Astrocyte (in vitro differentiated cells and primary cell): ENCODE results near the gene SGCE. TPM values are rescaled to one million over a fixed set of nuclear protein-coding genes. Genes with fewer than 3 reads are reported as not detected.

ENCODE experiments used
- DNase-seq: peaks from one replicate; pipeline ENCODE4 v3.0.0-alpha.2; 2010; ENCODE audit warnings: low read depth
- FAIRE-seq: peaks from 2 replicates; lab custom pipeline; 2011; peaks lifted over from hg19 to GRCh38; lab: Jason Lieb, UNC
- H2AFZ ChIP-seq: 2 replicates; pipeline ENCODE4 v1.6.0; 2012; ENCODE audit warnings: low read depth, low read length, inconsistent platforms
- H3K27ac ChIP-seq: 2 replicates; pipeline ENCODE4 v1.5.1; 2011; ENCODE audit warnings: low read depth, low read length, inconsistent platforms
- H3K27me3 ChIP-seq: 2 replicates; pipeline ENCODE4 v1.6.0; 2011; ENCODE audit warnings: low read length, inconsistent platforms; ENCODE audit not compliant: insufficient read depth
- H3K36me3 ChIP-seq: 2 replicates; pipeline ENCODE4 v1.5.1; 2011; ENCODE audit warnings: low read length, inconsistent platforms; ENCODE audit not compliant: insufficient read depth
- H3K4me1 ChIP-seq: 2 replicates; pipeline ENCODE4 v1.5.1; 2011; ENCODE audit warnings: low read length, inconsistent platforms; ENCODE audit not compliant: insufficient read depth
- H3K4me2 ChIP-seq: 2 replicates; pipeline ENCODE4 v1.6.0; 2012; ENCODE audit warnings: low read length, inconsistent platforms
- H3K4me3 ChIP-seq: 2 replicates; pipeline ENCODE4 v1.5.1; 2011; ENCODE audit warnings: low read depth, mild to moderate bottlenecking, low read length, inconsistent platforms; ENCODE audit not compliant: insufficient read depth
- H3K79me2 ChIP-seq: 2 replicates; pipeline ENCODE4 v1.6.0; 2012; ENCODE audit warnings: mild to moderate bottlenecking, low read length, inconsistent platforms; ENCODE audit not compliant: insufficient read depth
- H3K9ac ChIP-seq: 2 replicates; pipeline ENCODE4 v1.6.0; 2012; ENCODE audit warnings: mild to moderate bottlenecking, low read length, inconsistent platforms
- H3K9me3 ChIP-seq: 2 replicates; pipeline ENCODE4 v1.5.1; 2012; ENCODE audit warnings: low read depth, mild to moderate bottlenecking, low read length, inconsistent platforms; ENCODE audit not compliant: insufficient read depth
- H4K20me1 ChIP-seq: 2 replicates; pipeline ENCODE4 v1.6.0; 2012; ENCODE audit warnings: low read length, inconsistent platforms; ENCODE audit not compliant: insufficient read depth
- H3K27ac Mint-ChIP-seq: one replicate; pipeline ENCODE4 v1.8.0; 2021; ENCODE audit warnings: mild to moderate bottlenecking, mixed read lengths; ENCODE audit not compliant: unreplicated experiment
- H3K27me3 Mint-ChIP-seq: one replicate; pipeline ENCODE4 v1.8.0; 2021; ENCODE audit warnings: low read depth, mixed read lengths; ENCODE audit not compliant: unreplicated experiment
- H3K36me3 Mint-ChIP-seq: one replicate; pipeline ENCODE4 v1.8.0; 2021; ENCODE audit warnings: low read depth, mixed read lengths; ENCODE audit not compliant: unreplicated experiment
- H3K4me1 Mint-ChIP-seq: one replicate; pipeline ENCODE4 v1.8.0; 2021; ENCODE audit warnings: low read depth, mixed read lengths; ENCODE audit not compliant: unreplicated experiment
- H3K4me3 Mint-ChIP-seq: one replicate; pipeline ENCODE4 v1.8.0; 2021; ENCODE audit warnings: mild to moderate bottlenecking, moderate library complexity, mixed read lengths; ENCODE audit not compliant: unreplicated experiment
- H3K9me3 Mint-ChIP-seq: one replicate; pipeline ENCODE4 v1.8.0; 2021; ENCODE audit warnings: mild to moderate bottlenecking, mixed read lengths; ENCODE audit not compliant: unreplicated experiment
- EZH2 ChIP-seq: IDR thresholded peaks from 2 replicates; pipeline ENCODE4 v1.6.1; 2012; ENCODE audit warnings: mild to moderate bottlenecking, low read length, inconsistent platforms; ENCODE audit not compliant: insufficient read depth
- total RNA-seq: library from RNA; stranded (reverse); gene quantifications from 2 replicates; pipeline ENCODE4 v1.2.1, GENCODE V29; 2021
- TF ChIP-seq, protein P1 (sequence below): IDR thresholded peaks from 2 replicates; pipeline ENCODE4 v1.5.1; 2011; ENCODE audit warnings: low read depth, mild to moderate bottlenecking, inconsistent platforms, low read length, moderate library complexity; ENCODE audit not compliant: insufficient read depth

SGCE gene
- total RNA-seq, 1 donor from 2014 or later = 33.4 TPM

DNA sequence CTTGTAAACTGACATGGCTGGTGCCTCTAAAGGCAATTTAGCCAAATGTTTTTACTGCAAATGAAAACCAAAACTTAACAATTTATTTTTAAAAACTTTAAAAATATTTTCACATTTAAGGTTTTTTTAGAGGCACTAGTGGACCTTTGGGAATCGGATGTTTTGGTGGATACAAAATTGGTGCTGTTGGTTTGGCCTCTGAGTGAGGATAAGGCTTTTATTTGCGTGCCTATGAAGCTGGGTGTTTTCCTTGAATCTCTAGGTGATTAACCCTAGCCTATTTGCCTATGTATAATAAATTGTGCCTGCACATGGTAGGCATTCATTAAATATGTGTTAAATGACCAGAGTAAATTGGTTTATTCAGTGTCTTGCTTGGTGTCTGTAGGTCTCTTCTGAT, 2.9 kb upstream of the SGCE start:
- H3K36me3 ChIP-seq = no peaks in the 10 kb centered on the region
- peak overlapping the region; percentile 94 for H3K4me2 ChIP-seq
- no peaks in the 10 kb centered on the region for H3K27me3 Mint-ChIP-seq

DNA sequence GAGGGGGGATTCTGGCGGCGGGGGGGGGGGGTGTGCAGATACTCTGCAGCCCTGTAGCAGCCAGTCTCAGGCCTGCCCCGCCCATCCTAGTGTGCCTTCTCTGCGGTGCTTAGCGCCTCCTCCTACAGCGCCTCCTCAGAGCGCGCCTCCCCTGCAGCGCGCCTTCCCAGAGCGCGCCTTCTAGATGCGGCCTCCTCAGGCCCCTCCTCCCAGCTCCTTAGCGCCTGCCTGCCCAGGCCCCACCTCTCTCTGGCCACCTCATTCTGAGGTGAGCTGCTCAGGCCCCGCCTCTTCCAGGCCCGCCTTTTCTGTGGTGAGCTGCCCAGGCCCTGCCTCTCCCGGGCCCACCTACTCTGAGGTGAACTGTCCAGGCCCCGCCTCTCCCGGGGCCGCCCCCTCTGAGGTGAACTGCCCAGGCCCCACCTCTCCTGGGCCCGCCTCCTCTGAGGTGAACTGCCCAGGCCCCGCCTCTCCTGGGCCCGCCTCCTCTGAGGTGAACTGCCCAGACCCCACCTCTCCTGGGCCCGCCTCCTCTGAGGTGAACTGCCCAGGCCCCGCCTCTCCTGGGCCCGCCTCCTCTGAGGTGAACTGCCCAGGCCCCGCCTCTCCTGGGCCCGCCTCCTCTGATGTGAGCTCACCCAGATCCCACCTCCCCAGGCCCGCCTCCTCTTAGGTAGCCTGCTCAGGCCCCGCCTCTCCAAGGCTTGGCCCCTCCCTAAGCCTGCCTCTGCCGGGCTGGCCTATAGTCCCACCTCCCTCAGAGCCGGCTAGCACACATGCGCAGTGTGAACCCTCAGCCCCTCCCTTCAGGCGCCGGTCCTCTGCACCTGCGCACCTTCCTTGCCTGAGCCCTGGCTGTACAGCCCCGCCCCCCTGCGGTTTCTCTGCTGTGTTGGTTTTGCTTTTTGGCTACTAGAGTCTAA, 2.1 kb upstream of the SGCE start:
- no peak for TF ChIP-seq EZH2
- TF ChIP-seq, protein P1, sequence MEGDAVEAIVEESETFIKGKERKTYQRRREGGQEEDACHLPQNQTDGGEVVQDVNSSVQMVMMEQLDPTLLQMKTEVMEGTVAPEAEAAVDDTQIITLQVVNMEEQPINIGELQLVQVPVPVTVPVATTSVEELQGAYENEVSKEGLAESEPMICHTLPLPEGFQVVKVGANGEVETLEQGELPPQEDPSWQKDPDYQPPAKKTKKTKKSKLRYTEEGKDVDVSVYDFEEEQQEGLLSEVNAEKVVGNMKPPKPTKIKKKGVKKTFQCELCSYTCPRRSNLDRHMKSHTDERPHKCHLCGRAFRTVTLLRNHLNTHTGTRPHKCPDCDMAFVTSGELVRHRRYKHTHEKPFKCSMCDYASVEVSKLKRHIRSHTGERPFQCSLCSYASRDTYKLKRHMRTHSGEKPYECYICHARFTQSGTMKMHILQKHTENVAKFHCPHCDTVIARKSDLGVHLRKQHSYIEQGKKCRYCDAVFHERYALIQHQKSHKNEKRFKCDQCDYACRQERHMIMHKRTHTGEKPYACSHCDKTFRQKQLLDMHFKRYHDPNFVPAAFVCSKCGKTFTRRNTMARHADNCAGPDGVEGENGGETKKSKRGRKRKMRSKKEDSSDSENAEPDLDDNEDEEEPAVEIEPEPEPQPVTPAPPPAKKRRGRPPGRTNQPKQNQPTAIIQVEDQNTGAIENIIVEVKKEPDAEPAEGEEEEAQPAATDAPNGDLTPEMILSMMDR = no peak
- H3K79me2 ChIP-seq = peaks cover 20% of the 10 kb centered on the region
- DNase-seq (peak; percentile 85), FAIRE-seq (no peak)
- no peaks in the 10 kb centered on the region for H3K27me3 Mint-ChIP-seq
- H3K9me3 ChIP-seq = no peaks in the 10 kb centered on the region
- peak overlapping the region; percentile 89 for H3K4me3 Mint-ChIP-seq
- H3K27ac Mint-ChIP-seq = no peak overlapping the region
- peaks cover 2% of the 10 kb centered on the region for H3K4me1 Mint-ChIP-seq
- no peaks in the 10 kb centered on the region for H3K27me3 ChIP-seq
- no peak overlapping the region for H2AFZ ChIP-seq
- H3K4me1 ChIP-seq = no peaks in the 10 kb centered on the region
- no peaks in the 10 kb centered on the region for H3K36me3 ChIP-seq
- H3K4me2 ChIP-seq = peak overlapping the region; percentile 94
- peak overlapping the region; percentile 20 for H3K27ac ChIP-seq
- H4K20me1 ChIP-seq = no peaks in the 10 kb centered on the region
- H3K9me3 Mint-ChIP-seq = peaks cover 2% of the 10 kb centered on the region
- H3K4me3 ChIP-seq = peak overlapping the region; percentile 60
- H3K36me3 Mint-ChIP-seq = no peaks in the 10 kb centered on the region
- H3K9ac ChIP-seq = no peak overlapping the region

More for the DNA sequence above, 2.9 kb upstream of the SGCE start:
- Histone ChIP-seq H3K9me3 (no peaks in the 10 kb centered on the region), H3K4me1 (no peaks in the 10 kb centered on the region), H3K27ac (no peak overlapping the region), H3K27me3 (no peaks in the 10 kb centered on the region), H2AFZ (no peak overlapping the region), H3K9ac (no peak overlapping the region), H4K20me1 (no peaks in the 10 kb centered on the region), H3K4me3 (peak overlapping the region; percentile 31), H3K79me2 (peaks cover 13% of the 10 kb centered on the region)
- Mint-ChIP-seq H3K36me3 (peaks cover 1% of the 10 kb centered on the region), H3K4me1 (peaks cover 2% of the 10 kb centered on the region), H3K27ac (no peak overlapping the region), H3K9me3 (peaks cover 2% of the 10 kb centered on the region), H3K4me3 (no peak overlapping the region)
- FAIRE-seq = no peak
- TF ChIP-seq, protein P1 = no peak
- no peak for TF ChIP-seq EZH2
- no peak for DNase-seq
